Measurements from ENCODE around the gene MSRB1.

Gene MSRB1

GRCh38 chr16:1942810-1943726 lies at the start of gene MSRB1:
Gene MSRB1 (minus strand): TSS chr16:1943199. CDS start chr16:1943156, 43 bp downstream.
- TF ChIP-seq MAX (IDR thresholded peaks at IDR 0.05) (peak; percentile 87), YY1 (IDR thresholded peaks at IDR 0.05; ENCODE audit: low read depth) (peak; percentile 76; the same call in 1 of the 2 replicates), ZBTB7A (IDR thresholded peaks at IDR 0.05; ENCODE audit: low read depth) (peak; percentile 80), RAD21 (IDR thresholded peaks at IDR 0.05; ENCODE audit: low read depth) (no peak), TEAD4 (IDR thresholded peaks at IDR 0.05) (no peak), FOXM1 (IDR thresholded peaks at IDR 0.05; ENCODE audit: borderline replicate concordance, low read depth) (no peak), TAF1 (IDR thresholded peaks at IDR 0.05; ENCODE audit: low read depth) (peak; percentile 83), NFIC (IDR thresholded peaks at IDR 0.05) (peak; percentile 36; the same call in 1 of the 2 replicates), EGR1 (IDR thresholded peaks at IDR 0.05) (peak; percentile 64)

- TF ChIP-seq MAX (IDR thresholded peaks at IDR 0.05) (peak; percentile 97), EGR1 (IDR thresholded peaks at IDR 0.05) (no peak)
Measured at GRCh38 chr16:1991948-1992703, 49.1 kb upstream of the MSRB1 start.

- TF ChIP-seq TEAD4 (IDR thresholded peaks at IDR 0.05), result no peak
- no peak for TF ChIP-seq EP300 (IDR thresholded peaks at IDR 0.05; ENCODE audit: borderline replicate concordance)
- no peak for TF ChIP-seq CEBPB (IDR thresholded peaks at IDR 0.05)
- no peak for TF ChIP-seq ZBTB7A (IDR thresholded peaks at IDR 0.05; ENCODE audit: low read depth)
- no peak for TF ChIP-seq YY1 (IDR thresholded peaks at IDR 0.05; ENCODE audit: low read depth)
- TF ChIP-seq FOXM1 (IDR thresholded peaks at IDR 0.05; ENCODE audit: borderline replicate concordance, low read depth), result no peak
- TF ChIP-seq TAF1 (IDR thresholded peaks at IDR 0.05; ENCODE audit: low read depth), result no peak
- TF ChIP-seq EGR1 (IDR thresholded peaks at IDR 0.05), result no peak
- no peak for TF ChIP-seq TCF12 (IDR thresholded peaks at IDR 0.05; ENCODE audit: low read depth)
- no peak for TF ChIP-seq USF1 (IDR thresholded peaks at IDR 0.05)
- TF ChIP-seq RAD21 (IDR thresholded peaks at IDR 0.05; ENCODE audit: low read depth), result no peak
- TF ChIP-seq MAX (IDR thresholded peaks at IDR 0.05), result no peak
- no peak for TF ChIP-seq CREB1 (IDR thresholded peaks at IDR 0.05; ENCODE audit: low read depth)
- TF ChIP-seq NFIC (IDR thresholded peaks at IDR 0.05), result no peak
Measured at GRCh38 chr16:1991588-1991947, 48.6 kb upstream of the MSRB1 start.

GRCh38 chr16:1991135-1991551 lies 48.1 kb upstream of the MSRB1 start:
- TF ChIP-seq EGR1 (IDR thresholded peaks at IDR 0.05) (no peak), USF1 (IDR thresholded peaks at IDR 0.05) (no peak), NFIC (IDR thresholded peaks at IDR 0.05) (no peak), CREB1 (IDR thresholded peaks at IDR 0.05; ENCODE audit: low read depth) (no peak), REST (IDR thresholded peaks at IDR 0.05; ENCODE audit: low read depth) (no peak), TAF1 (IDR thresholded peaks at IDR 0.05; ENCODE audit: low read depth) (no peak), CEBPB (IDR thresholded peaks at IDR 0.05) (no peak), EP300 (IDR thresholded peaks at IDR 0.05; ENCODE audit: borderline replicate concordance) (no peak), RAD21 (IDR thresholded peaks at IDR 0.05; ENCODE audit: low read depth) (no peak), MAX (IDR thresholded peaks at IDR 0.05) (no peak), ZBTB7A (IDR thresholded peaks at IDR 0.05; ENCODE audit: low read depth) (no peak), FOXM1 (IDR thresholded peaks at IDR 0.05; ENCODE audit: borderline replicate concordance, low read depth) (no peak), TEAD4 (IDR thresholded peaks at IDR 0.05) (no peak), YY1 (IDR thresholded peaks at IDR 0.05; ENCODE audit: low read depth) (no peak), TCF12 (IDR thresholded peaks at IDR 0.05; ENCODE audit: low read depth) (no peak)

GRCh38 chr16:1990351-1991134 lies 47.5 kb upstream of the MSRB1 start:
- TF ChIP-seq YY1 (IDR thresholded peaks at IDR 0.05; ENCODE audit: low read depth), result no peak
- peak; percentile 77; the same call in 1 of the 2 replicates for TF ChIP-seq ZBTB7A (IDR thresholded peaks at IDR 0.05; ENCODE audit: low read depth)

GRCh38 chr16:1990101-1990350 lies 47.0 kb upstream of the MSRB1 start:
- TF ChIP-seq EP300 (IDR thresholded peaks at IDR 0.05; ENCODE audit: borderline replicate concordance), result no peak
- no peak for TF ChIP-seq TCF12 (IDR thresholded peaks at IDR 0.05; ENCODE audit: low read depth)
- no peak for TF ChIP-seq MAX (IDR thresholded peaks at IDR 0.05)
- no peak for TF ChIP-seq CEBPB (IDR thresholded peaks at IDR 0.05)
- TF ChIP-seq NFIC (IDR thresholded peaks at IDR 0.05), result no peak
- no peak for TF ChIP-seq YY1 (IDR thresholded peaks at IDR 0.05; ENCODE audit: low read depth)
- no peak for TF ChIP-seq REST (IDR thresholded peaks at IDR 0.05; ENCODE audit: low read depth)
- no peak for TF ChIP-seq USF1 (IDR thresholded peaks at IDR 0.05)
- TF ChIP-seq CREB1 (IDR thresholded peaks at IDR 0.05; ENCODE audit: low read depth), result no peak
- no peak for TF ChIP-seq ZBTB7A (IDR thresholded peaks at IDR 0.05; ENCODE audit: low read depth)
- no peak for TF ChIP-seq TEAD4 (IDR thresholded peaks at IDR 0.05)
- TF ChIP-seq EGR1 (IDR thresholded peaks at IDR 0.05), result no peak
- TF ChIP-seq FOXM1 (IDR thresholded peaks at IDR 0.05; ENCODE audit: borderline replicate concordance, low read depth), result no peak
- TF ChIP-seq RAD21 (IDR thresholded peaks at IDR 0.05; ENCODE audit: low read depth), result no peak

Data from Ishikawa (cell line).